GM21390 (cell line): Measurements from ENCODE around the gene PPP2R2B.

Source experiments
- ATAC-seq: cut with Tn5 transposase; IDR thresholded peaks from one replicate; pipeline ENCODE4 v1.9.1; 2021; ENCODE audit not compliant: unreplicated experiment

The PPP2R2B gene

GRCh38 chr5:146788898-146789297 is 89.7 kb downstream of the PPP2R2B start:
- ATAC-seq = no peak

DNA sequence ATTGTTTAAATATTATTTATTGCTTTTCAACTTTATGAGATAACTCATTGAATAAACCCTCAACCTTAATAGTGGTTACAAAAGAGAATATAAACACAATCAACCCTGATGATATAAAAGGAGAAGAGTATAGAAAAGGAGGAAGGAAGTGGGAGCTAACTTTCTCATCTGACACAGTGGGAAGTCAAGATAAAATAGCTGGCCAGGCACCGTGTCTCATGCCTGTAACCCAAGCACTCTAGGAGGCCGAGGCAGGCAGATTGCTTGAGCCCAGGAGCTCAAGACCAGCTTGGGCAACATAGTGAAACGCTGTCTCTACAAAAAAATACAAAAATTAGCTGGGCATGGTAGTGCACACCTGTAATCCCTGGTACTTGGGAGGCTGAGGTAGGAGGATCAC is 93.5 kb downstream of the PPP2R2B start:
- no peak for ATAC-seq

DNA sequence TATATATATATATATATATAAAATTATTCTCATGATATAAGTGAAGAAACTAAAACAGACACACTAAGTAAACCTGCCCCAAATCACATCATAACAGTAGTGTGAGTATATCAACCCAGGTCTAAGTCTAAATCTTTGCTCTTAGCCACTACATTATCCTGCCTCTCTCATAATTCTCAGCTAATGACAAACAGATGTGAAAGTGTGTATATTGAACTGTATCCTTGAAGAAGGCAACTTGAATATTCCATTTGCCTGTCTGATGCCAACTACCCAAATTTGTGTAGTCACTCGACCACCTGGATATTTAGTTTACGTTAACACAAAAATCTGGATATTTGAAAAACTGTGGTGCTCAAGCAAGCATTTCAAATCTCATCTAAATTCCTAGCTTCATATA is 97.4 kb downstream of the PPP2R2B start:
- no peak for ATAC-seq

DNA sequence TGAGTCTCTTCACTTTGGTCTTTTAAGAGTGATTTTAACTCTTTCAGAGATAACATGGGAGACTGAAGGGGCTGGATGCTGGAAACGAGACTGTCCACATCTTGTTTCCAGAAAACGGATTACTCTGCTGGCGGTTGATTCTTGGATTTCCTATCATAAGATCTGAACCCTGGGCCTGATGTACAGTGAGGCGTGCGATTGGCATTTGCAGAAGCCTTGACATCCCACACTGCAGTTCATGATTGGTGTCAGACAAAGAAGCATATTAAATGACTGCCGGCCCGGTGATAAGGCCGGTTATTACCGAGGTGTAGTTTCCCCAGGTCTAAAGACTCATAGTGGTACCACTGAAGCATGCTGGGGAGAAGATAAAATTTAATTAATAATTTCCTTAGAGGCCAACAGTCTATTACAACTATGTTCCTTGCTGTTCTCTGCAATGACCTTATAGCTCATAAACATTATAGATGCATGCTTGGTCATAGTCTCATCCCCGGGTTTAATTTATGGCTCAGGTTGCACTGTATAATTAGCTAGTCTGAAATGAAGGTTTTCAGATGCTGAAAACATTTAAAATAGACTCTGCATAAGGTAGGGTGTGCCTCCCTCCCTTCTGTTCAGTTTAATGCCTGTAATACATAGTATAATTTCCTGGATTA is 99.2 kb downstream of the PPP2R2B start:
- ATAC-seq = no peak

DNA sequence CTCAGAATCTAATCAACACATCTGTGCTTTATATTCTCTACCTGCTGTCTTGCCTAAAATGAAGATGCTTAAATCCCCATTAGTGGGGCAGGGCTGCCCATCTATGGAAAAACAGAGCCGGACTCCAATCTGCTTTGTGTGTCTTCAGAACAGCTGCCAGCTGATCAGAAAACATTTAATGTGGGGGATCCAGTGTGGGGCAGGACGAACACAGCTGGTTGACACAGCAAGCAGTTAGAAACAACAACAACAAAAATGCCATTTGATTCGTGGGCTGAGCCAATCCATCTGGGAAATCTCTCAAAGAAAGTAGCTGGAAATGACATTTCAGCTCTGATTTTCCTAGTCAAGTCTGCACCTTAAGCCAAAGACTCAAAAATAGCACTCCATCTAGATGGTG is 99.8 kb downstream of the PPP2R2B start:
- no peak for ATAC-seq

DNA sequence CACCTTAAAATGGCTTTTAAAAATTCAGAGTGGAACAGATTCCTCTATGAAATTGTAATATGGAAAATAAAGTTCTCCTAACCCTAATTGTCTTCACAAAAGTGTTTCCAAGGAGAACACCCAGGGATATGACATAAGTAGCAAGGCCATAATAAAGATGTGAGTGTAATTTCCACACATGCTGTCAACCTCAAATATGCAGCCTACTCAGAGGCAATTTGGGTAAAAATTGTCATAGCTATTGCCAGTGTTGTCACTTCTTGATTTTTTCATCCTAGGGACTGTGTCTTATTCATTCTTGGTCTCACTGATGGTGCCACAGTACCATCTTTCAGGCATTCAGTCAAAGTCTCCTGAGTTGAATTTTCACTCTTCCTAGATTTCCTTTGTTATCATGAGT is 100.3 kb downstream of the PPP2R2B start:
- ATAC-seq = no peak

DNA sequence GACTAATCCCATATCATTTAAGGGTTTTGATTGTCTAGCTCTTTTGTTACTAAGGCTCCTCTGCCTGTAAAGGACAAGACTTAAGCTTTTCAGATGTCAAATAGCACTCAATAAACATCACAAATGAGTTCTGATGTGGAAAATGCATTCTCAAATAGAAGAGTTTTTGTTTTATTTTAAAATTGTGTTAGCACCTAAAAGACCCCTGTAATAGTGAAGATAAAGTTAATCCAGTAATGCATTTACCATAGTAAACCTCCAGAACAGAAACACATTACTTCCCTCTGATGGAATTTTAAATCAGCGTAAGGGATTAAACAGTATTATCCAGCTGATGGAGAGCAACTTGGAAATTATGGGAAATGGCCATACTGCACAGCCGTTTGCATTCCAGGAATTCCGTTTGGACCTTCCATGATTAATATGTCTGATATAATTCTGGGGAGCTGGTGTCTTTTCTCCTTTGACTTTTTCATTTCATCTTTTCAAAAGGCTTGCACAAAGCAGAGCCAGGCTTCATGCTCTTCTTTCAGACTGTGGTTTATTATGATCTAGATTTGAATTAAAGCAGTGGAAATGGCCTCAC is 105.6 kb downstream of the PPP2R2B start:
- ATAC-seq = no peak

DNA sequence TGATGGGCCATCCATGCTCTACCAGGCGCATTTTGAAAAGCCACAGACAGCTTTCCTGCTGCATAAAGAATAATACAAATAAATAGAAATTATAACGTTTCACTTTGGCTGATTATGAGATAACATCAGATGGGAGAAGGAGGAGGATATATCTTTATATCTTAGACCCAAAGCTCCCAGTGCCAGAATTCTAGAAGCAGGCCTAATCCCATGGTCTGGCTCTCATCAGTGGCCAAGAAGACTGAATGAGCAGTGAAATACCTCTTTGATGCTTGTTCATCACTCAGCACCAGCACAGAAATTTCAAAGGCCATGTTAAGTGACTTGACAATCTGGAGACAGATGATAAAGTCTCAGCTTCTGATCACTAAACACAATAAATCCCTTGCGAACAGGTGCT is 107.6 kb downstream of the PPP2R2B start:
- ATAC-seq = no peak

GRCh38 chr5:146770546-146770945 is 108.0 kb downstream of the PPP2R2B start:
- ATAC-seq = no peak

DNA sequence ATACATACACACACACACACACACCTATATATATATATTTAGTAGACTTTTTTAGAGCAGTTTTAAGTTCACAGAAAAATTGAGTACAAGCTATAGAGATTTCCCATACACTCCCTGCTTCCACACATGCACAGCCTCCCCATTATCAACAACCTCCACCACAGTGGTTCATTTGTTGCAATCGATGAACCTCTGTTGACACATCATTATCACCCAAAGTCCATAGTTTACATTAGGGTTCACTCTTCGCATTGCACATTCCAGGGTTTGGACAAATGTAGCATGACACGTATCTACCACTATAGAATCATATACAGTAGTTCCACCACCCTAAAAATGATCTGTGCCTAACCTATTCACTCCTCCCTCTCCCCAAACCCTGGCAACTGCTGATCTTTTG is 111.0 kb downstream of the PPP2R2B start:
- ATAC-seq = no peak

- ATAC-seq = no peak
Observed at GRCh38 chr5:146766013-146766412, 112.5 kb downstream of the PPP2R2B start.

- no peak for ATAC-seq
Observed at GRCh38 chr5:146765089-146765832, 113.3 kb downstream of the PPP2R2B start.

DNA sequence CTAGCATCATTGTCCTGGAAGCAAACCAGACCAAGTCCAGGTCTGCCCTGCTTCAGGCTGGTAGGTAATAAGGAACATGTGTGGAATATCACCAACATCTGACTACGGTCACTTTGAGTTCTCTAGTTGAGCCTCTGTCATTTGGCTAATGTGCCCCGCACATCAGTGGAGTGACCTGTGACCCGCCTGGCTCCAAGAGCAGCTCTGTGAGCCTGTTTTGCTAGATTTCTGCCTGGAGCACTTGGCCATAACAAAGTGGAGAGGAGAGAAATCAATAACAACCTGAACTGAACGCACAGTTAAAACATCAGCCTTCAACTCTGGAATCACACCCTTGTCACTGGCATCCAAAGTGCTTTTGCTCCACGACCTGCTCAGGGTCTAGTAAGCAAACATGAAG is 115.7 kb downstream of the PPP2R2B start:
- ATAC-seq = no peak

- no peak for ATAC-seq
Observed at GRCh38 chr5:146761811-146762210, 116.7 kb downstream of the PPP2R2B start.

DNA sequence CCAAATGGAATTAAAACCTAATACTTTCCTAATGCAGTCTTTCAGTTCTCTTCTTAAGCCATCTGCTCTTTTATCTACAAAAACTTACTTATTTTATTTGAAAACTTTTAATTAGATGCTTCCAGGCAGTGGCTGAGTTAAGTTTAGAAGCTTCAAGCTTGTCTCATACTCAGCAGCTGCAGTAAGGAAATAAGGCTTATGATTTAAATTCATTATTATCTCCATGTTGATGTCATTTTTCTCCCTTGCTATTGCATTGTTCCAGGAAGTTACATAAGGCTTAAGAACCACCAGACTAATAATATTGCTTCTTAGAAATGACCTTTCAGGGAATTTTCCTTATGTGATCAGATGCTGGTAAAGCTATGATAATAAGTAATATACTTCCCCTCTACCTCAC is 119.6 kb downstream of the PPP2R2B start:
- no peak for ATAC-seq

GRCh38 chr5:146758076-146758475 is 120.5 kb downstream of the PPP2R2B start:
- no peak for ATAC-seq

DNA sequence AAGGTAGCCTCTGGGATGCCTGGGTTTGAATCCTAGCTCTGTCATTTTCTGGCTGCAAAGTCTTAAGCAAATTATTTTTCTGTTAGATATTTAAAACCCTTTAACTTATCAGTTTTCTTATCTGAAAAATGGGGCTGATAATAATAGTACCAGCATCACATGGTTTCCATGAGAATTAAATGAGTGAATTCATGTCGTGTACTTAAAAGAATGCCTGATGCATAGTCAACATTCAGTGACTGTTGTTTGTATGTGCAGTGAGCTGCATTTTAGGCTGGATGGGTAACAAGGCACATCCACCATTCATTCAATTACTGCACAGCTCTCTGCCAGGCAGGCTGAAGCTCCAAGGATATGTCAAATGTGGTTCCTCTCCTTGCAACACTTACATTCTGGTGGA is 122.0 kb downstream of the PPP2R2B start:
- ATAC-seq = no peak

DNA sequence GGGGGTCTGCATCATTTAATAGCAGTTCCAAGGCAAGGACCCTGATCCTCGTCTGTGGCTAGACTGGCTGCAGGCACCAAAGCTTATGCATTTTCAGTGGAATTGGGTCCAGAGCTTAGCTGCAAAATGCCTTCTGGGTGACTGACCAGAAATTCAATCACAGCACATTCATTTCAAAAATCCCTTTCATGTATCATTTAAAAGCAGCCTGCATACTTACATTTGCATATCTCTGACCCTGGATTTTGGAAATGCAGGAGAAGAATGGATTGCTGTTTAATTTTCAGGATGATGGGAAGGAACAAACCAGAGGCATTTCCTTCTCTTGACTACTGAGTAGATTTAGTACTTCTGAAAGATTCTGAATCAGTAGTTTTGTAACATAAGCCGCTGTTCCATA is 122.8 kb downstream of the PPP2R2B start:
- no peak for ATAC-seq

GRCh38 chr5:146754621-146755020 is 123.9 kb downstream of the PPP2R2B start:
- no peak for ATAC-seq

GRCh38 chr5:146753641-146754040 is 124.9 kb downstream of the PPP2R2B start:
- ATAC-seq = no peak

GRCh38 chr5:146751781-146752401 is 126.7 kb downstream of the PPP2R2B start:
- ATAC-seq = peak; percentile 100

GRCh38 chr5:146751054-146751453 is 127.5 kb downstream of the PPP2R2B start:
- no peak for ATAC-seq
